GM18519 (cell line): Measurements from ENCODE around the gene C11orf91.
"Not testable (repeated sequence)": the region's sequence is repeated elsewhere in the genome, so short reads cannot be mapped to it uniquely, and the experiment has no call there.

Experiments
- ATAC-seq: cut with Tn5 transposase; IDR thresholded peaks from one replicate; pipeline ENCODE4 v1.9.1; 2021; ENCODE audit warnings: mild to moderate bottlenecking, moderate library complexity; ENCODE audit not compliant: unreplicated experiment, low FRiP score

Gene C11orf91, protein sequence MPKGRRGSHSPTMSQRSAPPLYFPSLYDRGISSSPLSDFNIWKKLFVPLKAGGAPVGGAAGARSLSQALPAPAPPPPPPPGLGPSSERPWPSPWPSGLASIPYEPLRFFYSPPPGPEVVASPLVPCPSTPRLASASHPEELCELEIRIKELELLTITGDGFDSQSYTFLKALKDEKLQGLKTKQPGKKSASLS

DNA sequence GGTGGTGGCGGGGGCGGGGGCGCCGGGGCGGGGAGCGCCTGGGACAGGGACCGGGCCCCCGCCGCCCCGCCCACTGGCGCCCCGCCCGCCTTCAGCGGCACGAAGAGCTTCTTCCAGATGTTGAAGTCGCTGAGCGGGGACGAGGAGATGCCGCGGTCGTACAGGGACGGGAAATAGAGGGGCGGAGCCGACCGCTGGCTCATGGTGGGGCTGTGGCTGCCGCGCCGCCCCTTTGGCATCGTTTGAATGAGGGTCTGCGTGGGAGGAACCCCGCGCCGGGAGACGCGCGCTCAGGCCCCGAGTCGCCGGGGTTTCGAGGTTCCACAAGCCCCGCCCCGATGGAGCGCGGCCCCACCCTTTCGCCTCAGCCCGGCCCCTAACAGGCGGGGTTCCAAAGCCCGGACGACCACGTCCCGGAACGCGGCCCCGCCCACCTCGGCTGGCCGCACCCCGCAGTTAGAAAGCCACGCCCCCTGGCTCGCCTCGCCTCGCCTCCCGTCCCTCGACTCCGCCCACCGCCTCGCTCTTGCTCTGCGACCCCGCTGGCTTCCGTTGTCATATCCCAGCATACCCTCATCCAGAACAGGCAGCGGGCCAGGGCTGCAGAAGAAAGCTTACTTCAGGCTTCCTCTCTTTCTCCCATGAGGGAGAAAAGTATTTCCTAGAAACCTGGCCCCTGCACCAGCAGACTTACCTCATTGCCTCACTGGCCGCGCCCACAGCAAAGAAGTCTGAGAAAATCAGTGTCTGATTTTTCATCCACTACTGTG is at the start of gene C11orf91:
Gene C11orf91, minus strand, starts transcription at position 325 of the 770 bp plus-strand sequence. Its CDS starts 86 bp downstream, at position 239.
- peak; percentile 71 for ATAC-seq

DNA sequence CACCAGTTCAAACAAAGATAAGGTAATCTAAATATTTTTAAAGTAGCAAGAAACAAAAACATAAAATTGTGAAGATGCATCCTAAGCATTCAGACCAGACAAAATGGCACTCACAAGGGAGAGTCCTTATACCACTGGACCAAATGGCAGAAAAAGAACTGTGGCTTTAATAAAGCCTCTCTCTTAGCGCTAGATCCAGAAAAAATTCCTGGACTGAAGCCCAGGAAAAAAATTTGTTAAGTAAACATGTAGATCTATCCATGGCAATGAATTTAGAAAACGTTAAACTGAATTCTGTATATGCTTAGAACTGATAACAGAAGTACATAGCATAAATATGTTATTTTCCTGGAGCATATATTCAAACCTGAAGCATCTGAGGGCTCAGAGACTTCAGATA is 47.4 kb upstream of the C11orf91 start:
- no peak for ATAC-seq

DNA sequence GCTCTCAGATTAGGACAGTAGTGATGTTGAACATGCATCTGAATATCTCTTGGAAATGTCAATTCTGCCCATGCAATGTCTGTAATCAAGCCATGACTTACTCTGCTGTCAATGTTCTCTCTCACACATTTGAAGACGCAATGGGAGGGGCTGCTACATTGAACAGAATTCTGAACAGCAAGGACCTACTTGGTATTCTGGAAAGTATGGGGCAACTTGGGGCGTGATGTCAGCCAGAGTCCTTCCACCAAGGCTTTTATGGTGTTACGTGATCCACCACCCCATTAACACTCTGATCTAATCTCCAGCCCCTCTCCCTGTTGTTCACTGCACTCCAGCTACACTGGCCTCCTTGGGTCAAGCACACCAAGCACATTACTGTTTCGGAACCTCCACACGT is 42.7 kb upstream of the C11orf91 start:
- ATAC-seq: no peak

DNA sequence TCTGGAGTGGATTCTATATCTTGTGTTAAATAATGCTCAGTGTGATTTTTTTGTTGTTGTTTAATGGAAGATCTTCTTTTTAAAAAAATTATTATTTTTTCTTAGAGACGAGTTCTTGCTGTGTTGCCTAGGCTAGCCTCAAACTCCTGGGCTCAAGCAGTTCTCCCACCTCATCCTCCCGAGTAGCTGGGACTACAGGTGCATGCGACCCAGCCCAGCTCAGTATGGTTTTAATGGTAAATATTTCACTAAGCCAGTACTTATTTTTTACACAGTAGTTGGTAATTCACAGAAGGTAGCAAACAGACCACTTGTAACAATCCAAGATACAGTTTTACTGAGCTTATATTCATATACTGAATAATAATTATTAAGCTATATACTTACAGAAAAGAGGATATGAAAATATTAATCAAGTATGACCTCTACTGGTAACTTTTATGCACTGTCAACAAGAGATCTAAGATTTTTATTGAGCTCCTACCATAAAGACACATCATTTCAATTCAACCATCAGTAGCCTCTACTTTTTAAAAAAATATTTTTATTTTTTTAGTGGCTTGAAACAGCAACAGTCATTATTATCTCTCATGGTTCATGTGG is 41.7 kb upstream of the C11orf91 start:
- no peak for ATAC-seq

DNA sequence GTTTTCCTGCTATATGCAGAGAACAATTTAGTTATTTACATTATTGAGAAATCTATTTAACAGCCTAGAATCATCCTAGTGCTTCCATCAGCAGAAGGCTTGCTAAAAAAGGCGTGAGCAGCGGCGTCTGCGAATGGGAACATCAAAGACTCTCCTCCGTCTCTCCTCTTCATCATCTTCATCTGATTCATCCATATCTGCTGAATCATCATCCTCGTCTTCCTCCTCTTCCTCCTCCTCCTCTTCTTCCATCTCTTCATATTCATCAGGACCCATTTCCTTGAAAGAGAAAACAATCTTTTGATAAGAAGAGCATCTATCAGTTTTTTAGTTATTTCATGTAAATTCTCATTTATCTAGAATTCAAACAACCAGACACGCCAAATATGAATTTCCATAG is 41.2 kb upstream of the C11orf91 start:
- ATAC-seq: no peak

DNA sequence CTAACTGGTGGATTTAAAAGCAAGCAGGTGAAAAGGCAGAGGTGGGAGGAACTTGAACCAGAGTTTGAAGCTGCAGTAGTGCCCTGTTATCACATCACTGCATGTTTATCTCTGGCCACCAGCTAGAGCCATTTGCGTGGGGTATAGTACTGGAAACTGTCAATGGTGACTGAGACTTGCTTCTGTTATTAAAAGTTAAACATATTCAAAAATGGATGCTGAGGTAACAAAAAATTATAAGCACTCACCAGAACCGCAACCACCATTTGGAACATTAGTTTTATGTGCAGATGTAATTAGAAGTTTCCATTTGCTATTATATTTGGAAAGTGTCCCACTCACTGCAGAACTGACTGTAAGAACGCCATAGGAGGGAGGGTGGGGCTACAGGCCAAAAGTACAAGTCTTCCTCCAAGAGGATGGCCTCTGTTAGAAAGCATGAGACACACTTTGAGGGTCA is 36.8 kb upstream of the C11orf91 start:
- ATAC-seq: no peak

DNA sequence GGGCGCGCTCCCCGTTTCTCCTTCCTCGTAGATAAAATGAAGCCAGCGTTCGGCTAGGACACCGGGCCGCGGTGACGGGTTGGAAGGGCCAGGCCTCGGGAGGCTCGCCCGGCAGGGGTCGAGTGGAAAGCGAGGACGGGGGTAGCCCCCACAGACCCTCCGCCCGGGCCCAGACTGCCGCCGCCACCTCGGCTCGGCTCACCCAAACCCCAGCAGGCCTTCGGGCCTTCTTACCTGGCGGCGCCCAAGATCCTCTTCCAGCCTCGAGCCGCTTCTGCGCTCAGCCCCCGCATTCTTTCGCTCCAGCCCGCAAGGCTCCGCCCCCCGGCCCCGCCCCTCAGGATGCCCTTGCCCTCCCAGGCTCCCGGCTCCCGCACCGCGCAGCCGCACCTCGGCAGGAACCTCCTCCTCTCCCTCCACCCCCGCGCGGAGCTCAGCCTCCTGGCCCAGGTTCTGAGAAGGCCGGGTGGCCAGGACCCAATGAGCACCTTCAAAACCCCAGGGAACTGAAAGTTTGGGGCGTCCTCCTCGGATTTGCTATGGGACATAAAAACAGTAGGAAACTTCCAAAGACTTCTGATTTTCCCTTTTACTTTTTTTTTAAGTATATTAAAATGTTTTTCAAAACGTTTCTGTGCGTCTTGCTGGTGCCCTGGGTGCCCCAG is 35.7 kb upstream of the C11orf91 start, which contains the start of gene CD59:
Gene CD59, minus strand, starts transcription at position 276 of the 665 bp plus-strand sequence. CDS start 13,978 bp downstream, outside the sequence.
- peak; percentile 46 for ATAC-seq

DNA sequence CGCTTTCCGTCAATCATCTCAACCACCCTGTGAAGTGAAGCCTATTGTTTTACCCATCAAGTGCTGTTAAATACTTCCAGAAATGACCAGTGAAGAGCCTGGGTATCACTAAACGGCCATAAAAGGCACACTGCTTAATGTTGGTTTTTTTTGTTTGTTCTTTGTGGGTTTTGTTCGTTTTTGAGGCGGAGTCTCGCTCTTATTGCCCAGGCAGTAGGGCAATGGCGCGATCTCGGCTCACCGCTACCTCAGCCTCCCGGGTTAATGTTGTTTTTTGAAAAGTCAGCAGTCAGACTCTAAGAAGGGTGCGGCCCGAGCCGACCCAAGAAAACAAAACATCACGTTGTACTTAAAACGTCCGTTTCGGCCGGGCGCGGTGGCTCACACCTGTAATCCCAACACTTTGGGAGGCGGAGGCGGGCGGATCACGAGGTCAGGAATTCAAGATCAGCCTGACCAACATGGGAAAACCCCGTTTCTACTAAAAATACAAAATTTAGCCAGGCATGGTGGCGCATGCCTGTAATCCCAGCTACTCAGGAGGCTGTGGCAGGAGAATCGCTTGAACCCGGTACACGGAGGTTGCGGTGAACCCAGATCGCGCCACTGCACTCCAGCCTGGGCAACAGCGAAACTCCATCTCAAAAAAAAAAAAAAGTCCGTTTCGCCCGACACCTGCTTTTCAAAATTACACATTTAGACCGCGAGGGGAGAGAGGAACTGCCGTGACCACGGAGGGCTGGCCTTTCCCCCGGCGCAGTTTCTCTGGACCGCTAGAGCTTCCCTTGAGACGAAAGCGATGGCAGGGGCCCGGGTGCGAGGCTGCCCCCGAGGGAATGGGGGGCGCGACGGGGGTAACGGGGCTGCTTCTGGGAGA is 34.9 kb upstream of the C11orf91 start:
- ATAC-seq: no peak

DNA sequence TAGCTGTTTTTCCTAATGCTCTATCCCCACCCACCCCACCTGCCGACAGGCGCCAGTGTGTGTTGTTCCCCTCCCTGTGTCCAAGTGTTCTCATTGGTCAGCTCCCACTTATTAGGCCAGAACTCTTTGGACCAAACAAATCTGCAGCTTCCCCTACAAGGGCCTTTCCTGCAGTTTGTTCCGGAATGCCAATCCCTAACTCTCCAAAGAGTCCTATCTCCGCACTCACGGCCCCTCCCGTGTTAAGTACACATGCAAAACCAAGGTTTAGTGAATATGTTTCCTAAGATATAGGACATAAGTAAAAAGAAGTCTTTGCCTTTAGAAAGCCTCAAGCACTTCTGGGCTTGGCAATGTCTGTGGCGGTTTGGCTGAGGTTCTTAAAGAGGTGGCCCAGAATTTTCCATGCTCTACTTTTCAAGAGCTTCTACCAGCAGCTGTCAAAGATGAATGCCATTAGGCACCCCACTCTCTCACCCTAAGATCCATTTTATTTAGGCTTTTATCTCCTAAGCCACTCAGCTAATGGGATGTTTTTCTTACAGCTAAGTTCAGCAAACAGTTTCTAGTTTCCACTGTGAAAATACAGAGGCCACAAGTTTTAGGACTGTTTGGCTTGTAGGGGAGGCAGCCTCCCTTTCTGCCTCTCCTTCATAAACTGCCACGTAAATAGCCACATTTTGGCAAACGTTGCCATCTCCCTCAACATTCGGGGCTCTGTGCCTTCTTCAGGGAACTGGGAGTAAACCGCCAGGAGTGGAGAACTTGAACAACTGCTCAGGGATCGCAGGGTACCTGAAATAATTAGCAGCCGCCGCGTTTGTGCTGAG is 34.0 kb upstream of the C11orf91 start:
- no peak for ATAC-seq

DNA sequence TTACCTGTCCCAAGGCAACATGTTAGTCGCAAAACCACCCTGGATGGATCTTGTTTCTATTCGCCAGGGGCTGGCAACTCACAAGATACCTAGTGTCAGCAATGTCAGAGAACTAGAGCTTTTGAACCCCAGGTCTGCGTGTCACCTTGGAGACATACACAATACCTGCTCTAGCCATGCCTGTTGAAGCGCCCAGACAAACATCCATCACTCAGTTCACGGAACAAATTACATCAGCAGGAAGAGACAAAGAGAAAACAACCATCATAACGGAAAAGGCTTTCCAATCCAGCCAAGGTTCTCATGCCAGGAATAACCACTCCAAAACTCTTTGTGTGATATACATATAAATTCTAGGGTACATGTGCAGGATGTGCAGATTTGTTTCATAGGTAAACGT is 33.4 kb upstream of the C11orf91 start:
- ATAC-seq: no peak

DNA sequence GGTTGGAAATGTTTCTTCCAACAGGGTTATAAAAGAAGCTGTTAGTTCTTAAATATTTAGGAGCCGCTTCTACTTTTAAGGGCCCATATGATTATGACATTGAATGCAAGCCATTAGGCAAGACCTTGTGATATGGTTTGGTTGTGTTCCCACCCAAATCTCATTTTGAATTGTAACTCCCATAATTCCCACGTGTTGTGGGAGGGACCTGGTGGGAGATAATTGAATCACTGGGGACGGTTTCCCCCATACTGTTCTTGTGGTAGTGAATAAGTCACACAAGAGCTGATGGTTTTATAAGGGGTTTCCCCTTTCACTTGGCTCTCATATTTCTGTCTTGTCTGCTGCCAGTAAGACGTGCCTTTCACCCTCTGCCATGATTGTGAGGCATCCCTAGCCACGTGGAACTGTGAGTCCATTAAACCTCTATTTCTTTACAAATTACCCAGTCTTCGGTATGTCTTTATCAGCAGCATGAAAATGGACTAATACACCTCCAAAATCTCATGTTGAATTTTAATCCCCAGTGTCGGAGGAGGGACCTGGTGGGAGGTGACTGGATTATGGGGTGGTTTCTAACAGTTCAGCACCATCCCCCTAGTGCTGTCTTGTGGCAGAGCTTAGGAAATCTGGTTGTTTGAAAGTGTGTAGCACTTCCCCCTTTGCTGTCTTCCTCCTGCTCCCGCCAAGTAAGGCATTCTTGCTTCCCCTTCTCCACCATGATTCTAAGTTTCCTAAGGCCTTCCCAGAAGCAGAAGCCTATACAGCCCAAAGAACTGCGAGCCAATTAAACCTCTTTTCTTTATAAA is 31.3 kb upstream of the C11orf91 start:
- no peak for ATAC-seq

DNA sequence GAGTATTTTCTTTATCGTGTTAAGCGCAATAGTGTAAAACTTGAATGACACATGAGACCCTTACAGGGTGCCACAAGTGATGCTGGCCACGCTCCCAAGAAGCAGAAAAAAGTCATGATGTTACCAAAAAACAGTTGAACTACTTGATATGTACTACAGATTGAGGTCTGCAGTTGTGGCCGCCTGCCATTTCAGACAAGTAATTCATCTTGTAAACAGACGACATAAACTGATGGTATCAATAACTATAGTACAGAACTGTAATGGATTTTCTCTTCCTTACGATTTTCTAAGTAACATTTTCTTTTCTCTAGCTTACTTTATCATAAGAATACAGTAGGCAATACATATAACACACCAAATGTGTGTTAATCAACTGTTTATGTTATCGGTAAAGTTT is 30.1 kb upstream of the C11orf91 start:
- no peak for ATAC-seq

DNA sequence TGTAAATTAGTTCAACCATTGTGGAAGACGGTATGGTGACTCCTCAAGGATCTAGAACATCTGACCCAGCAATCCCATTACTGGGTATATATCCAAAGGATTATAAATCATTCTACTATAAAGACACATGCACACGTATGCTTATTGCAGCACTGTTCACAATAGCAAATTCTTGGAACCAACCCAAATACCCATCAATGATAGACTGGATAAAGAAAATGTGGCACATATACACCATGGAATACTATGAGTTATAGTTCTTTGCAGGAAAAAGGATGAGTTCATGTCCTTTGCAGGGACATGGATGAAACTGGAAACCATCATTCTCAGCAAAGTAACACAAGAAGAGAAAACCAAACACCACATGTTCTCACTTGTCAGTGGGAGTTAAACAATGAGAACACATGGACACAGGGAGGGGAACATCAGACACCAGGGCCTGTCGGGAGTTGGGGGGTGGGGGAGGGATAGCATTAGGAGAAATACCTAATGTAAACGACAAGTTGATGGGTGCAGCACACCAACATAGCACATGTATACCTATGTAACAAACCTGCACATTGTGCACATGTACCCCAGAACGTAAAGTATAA is 28.5 kb upstream of the C11orf91 start:
- not testable (repeated sequence) for ATAC-seq

DNA sequence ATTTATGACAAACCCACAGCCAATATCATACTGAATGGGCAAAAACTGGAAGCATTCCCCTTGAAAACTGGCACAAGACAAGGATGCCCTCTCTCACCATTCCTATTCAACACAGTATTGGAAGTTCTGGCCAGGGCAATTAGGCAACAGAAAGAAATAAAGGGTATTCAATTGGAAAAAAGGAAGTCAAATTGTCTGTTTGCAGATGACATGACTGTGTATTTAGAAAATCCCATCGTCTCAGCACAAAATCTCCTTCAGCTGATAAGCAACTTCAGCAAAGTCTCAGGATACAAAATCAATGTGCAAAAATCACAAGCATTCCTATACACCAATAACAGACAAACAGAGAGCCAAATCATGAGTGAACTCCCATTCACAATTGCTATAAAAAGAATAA is 26.9 kb upstream of the C11orf91 start:
- not testable (repeated sequence) for ATAC-seq

DNA sequence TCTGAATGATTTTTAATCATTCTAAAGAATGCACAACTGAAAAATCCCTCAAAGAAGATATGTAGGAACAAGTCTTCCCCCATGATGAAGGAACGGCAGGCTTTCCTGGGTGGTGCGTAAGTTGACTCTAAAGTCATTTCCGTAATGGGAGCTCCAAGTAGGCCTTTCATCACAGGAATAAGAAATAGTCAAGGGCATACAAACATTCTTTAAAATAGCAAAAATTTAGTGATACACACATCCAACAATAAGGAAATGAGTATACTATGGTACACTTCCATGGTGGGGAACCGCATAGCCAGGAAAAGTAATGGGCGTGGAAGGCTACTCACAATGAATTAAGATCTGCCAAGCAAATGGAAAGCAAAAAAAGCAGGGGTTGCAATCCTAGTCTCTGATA is 24.9 kb upstream of the C11orf91 start:
- no peak for ATAC-seq

DNA sequence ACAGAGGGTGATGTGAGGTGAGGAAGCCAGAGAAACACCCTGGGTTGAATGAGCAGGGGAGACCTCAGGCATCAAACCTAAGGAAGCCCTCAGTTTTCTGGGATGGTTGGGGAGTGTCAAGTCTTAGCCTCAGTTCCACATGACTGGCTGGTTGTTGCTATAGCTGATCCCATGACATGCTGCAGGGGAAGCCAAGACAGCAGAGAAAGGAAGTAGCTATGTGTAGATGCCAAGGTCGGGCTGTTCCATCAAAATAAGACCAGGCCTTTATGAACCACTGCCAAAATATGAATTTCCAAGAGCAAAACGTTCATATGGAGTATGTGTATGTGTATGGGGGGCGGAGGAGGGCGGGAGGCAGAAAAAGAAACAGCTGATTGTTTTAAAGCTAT is 24.0 kb upstream of the C11orf91 start:
- ATAC-seq: no peak

DNA sequence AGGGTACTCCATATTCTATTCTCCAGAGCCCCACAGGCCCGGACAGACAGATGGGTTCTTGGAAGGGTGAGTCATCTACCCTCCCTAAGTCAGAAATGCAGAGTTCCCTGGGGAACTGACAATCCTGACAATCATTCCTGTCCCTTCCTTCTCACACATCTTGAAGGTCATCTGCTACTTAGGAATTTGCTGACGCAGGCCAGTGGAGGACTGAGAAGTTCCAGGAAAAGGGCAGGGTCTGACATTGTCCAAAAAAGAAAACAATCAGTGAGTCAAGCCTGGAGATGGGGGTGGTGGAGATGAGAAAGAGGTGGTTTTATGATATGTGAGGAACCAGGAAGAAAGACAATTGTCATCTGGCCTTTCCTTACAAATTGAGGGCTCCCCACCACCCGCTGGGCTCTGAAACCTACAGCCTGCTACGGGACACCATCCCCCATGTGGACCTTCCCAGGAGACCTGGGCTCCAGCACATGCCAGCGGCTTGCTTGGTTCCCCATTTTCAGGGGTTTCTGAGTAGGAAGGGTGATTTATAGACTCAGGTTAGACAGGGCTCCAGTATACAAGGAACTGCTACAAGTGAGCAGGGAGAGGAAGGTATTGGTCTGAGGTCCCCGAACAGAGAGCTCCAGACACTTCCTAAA is 22.7 kb upstream of the C11orf91 start:
- no peak for ATAC-seq
